ENCODE data around the gene MUS81.

- TF ChIP-seq EZH2 (IDR thresholded peaks at IDR 0.05; ENCODE audit: borderline replicate concordance): no peak
- TF ChIP-seq CTCF (IDR thresholded peaks at IDR 0.05; ENCODE audit: poor library complexity): no peak
- no peak for TF ChIP-seq EZH2phosphoT487 (IDR thresholded peaks at IDR 0.05; ENCODE audit: low read depth, severe bottlenecking, unreplicated experiment)
Observed at GRCh38 chr11:65868076-65868667, 7.9 kb downstream of the MUS81 start.
